HepG2 (cell line): ENCODE results near the gene EARS2. TPM values are rescaled to one million over a fixed set of nuclear protein-coding genes. Genes with fewer than 3 reads are reported as not detected.
A peak's percentile ranks its signal among the peaks of the same experiment; 100 is the strongest.

Experiments
- ARID4A ChIP-seq: sonication (generic); formaldehyde crosslinking; IDR thresholded peaks from 2 replicates; pipeline ENCODE4 v1.5.0; 2020; ENCODE audit warnings: mild to moderate bottlenecking, missing genetic modification reagents, borderline replicate concordance
- GMEB1 ChIP-seq: sonication (generic); formaldehyde crosslinking; IDR thresholded peaks from 2 replicates; pipeline ENCODE4 v1.5.1; 2020; ENCODE audit warnings: missing genetic modification reagents, mild to moderate bottlenecking, borderline replicate concordance
- HES4 ChIP-seq: sonication (generic); formaldehyde crosslinking; IDR thresholded peaks from 2 replicates; pipeline ENCODE4 v1.9.0; 2021; ENCODE audit warnings: mild to moderate bottlenecking, missing genetic modification reagents, borderline replicate concordance
- KDM5A ChIP-seq: fragments of 200-600 bp; sonication (generic); IDR thresholded peaks from 2 replicates; pipeline ENCODE4 v1.7.0; 2018; ENCODE audit warnings: antibody characterized with exemption, mild to moderate bottlenecking, low read length, borderline replicate concordance
- SALL1 ChIP-seq: sonication (generic); formaldehyde crosslinking; IDR thresholded peaks from 2 replicates; pipeline ENCODE4 v1.8.0; 2022; ENCODE audit warnings: mild to moderate bottlenecking, missing genetic modification reagents
- SPEN ChIP-seq: sonication (generic); formaldehyde crosslinking; IDR thresholded peaks from 2 replicates; pipeline ENCODE4 v1.5.1; 2020; ENCODE audit warnings: low read depth, mild to moderate bottlenecking, missing genetic modification reagents
- ZBTB33 ChIP-seq: sonication (generic); formaldehyde crosslinking; IDR thresholded peaks from 2 replicates; pipeline ENCODE4 v1.4.0; 2020; ENCODE audit warnings: missing genetic modification reagents
- ZNF354B ChIP-seq: sonication (generic); formaldehyde crosslinking; IDR thresholded peaks from 2 replicates; pipeline ENCODE4 v1.8.0; 2022; ENCODE audit warnings: mild to moderate bottlenecking, missing genetic modification reagents
- ZNF547 ChIP-seq: sonication (generic); formaldehyde crosslinking; IDR thresholded peaks from 2 replicates; pipeline ENCODE4 v1.5.1; 2020; ENCODE audit warnings: mild to moderate bottlenecking, missing genetic modification reagents
- ZNF687 ChIP-seq: sonication (generic); formaldehyde crosslinking; IDR thresholded peaks from 2 replicates; pipeline ENCODE4 v1.5.1; 2020; ENCODE audit warnings: mild to moderate bottlenecking, missing genetic modification reagents, moderate library complexity
- ZNF800 ChIP-seq: sonication (generic); formaldehyde crosslinking; IDR thresholded peaks from 2 replicates; pipeline ENCODE4 v1.4.0; 2020; ENCODE audit warnings: missing genetic modification reagents
- ZNF878 ChIP-seq: sonication (generic); formaldehyde crosslinking; IDR thresholded peaks from 2 replicates; pipeline ENCODE4 v1.8.1; 2023; ENCODE audit warnings: mild to moderate bottlenecking, missing genetic modification reagents, moderate library complexity
- polyA plus RNA-seq, 8 experiments: library from polyadenylated mRNA; depleted of rRNA in 3 of 8; stranded (reverse) in 7 of 8; unstranded in 1 of 8; fragments of >200 nt; fragmentation: Illumina TruSeq in 4 of 8; extraction: Trizol in 4 of 8; gene quantifications; 2 replicates each; pipeline versions ENCODE4 v1.2.1 to v1.2.3, GENCODE V29; 2011 to 2016; ENCODE audit warnings: low read depth in 4 of 8, missing spikeins in 1 of 8, mixed read lengths in 1 of 8; ENCODE audit not compliant: insufficient read depth in 1 of 8
- total RNA-seq, 5 experiments: library from RNA; depleted of rRNA; stranded (reverse); fragments of >200 nt; fragmentation: Illumina TruSeq; extraction: Trizol; gene quantifications; 2 replicates each; pipeline ENCODE4 v1.2.3, GENCODE V29; 2016; ENCODE audit warnings: low read depth in 1 of 5

The EARS2 gene
- total and polyA plus RNA-seq, 2 of the 13 experiments (the other 11 are each of a cell fraction or from before 2014, with no cell fraction given), result 49.4 to 80.4 TPM

GRCh38 chr16:23556881-23557778 lies at the start of gene EARS2, which contains the start of gene UBFD1 (continued):
- TF ChIP-seq ARID4A (peak; percentile 99), KDM5A (peak; percentile 92), ZNF354B (CRISPR knock-in tag) (peak; percentile 85; the same call in 1 of the 2 replicates), SALL1 (CRISPR knock-in tag) (peak; percentile 93), SPEN (CRISPR knock-in tag) (peak; percentile 96), HES4 (CRISPR knock-in tag) (peak; percentile 55; the same call in 1 of the 2 replicates), ZBTB33 (CRISPR knock-in tag) (peak; percentile 92), GMEB1 (peak; percentile 89), ZNF547 (CRISPR knock-in tag) (peak; percentile 88), ZNF800 (CRISPR knock-in tag) (peak; percentile 90), ZNF687 (CRISPR knock-in tag) (peak; percentile 96), ZNF878 (CRISPR knock-in tag) (peak; percentile 67; the same call in 1 of the 2 replicates)
